ENCODE data around the gene MRPL53.

MRPL53 gene

DNA sequence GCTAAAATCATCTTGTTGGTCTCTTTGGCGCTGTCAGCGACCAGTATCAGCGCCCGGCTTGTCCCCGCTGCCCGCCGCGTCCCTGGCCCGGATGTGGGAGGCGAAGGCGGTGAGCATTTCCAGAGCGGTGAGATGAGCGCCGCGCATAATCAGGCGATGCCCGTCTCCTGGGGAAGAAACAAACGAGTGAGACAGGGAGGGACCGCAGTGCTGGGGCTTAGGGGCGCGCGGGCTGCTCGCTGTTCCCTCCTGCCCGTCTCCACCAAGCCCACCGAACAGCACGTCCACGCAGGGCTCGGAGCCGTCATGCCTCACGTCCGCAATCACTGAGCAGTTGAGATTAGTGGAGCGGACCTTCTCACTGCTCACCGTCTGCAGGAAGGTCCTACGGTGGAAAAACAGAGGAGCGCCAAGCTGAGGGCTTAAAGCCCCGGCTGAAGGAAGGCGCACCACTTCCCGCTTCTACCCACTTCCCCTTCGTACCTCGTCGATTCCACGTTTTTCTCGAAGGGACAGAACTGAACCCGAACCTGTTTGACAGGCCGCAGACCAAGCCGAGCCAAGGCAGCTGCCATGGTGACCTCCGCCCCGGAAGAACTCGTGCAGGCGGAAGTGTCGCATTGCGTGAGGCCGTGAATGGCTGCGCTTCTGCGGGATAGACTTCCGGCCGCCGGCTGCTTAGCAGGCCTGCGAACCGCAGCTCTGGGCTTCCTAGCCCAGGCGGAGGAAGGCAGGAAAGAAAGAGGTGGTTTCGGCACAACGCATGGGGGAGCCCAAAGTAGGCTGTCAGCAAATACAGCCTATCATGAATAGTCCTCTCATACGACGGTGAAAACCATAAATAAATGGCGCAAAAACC lies at the start of gene MRPL53:
MRPL53 (minus strand) TSS at position 595 of the 859 bp plus-strand sequence; CDS start at position 575, 20 bp downstream.
- peaks cover 18% of the 10 kb centered on the region for H3K36me3 ChIP-seq (ENCODE audit: insufficient read depth, low read depth, low read length)
- no peaks in the 10 kb centered on the region; the same call in 1 of the 2 replicates for H3K4me1 ChIP-seq (ENCODE audit: insufficient read depth, low read length)
- H3K4me3 ChIP-seq (ENCODE audit: low read length) = peak within 1 kb of the TSS; percentile 97
- no peaks in the 10 kb centered on the region for H3K27me3 ChIP-seq (ENCODE audit: insufficient read depth, low read length)
- H3K27ac ChIP-seq (ENCODE audit: low read length) = peak within 1 kb of the TSS; percentile 59
- peak within 1 kb of the TSS; percentile 88 for H3K9ac ChIP-seq (ENCODE audit: low read depth, low read length)
- H3K9me3 ChIP-seq (ENCODE audit: insufficient read depth, low read depth, low read length) = no peaks in the 10 kb centered on the region

GRCh38 chr2:74516650-74517049 lies 44.2 kb upstream of the MRPL53 start:
- H3K36me3 ChIP-seq (ENCODE audit: insufficient read depth, low read depth, low read length) = no peaks in the 10 kb centered on the region
- H3K4me1 ChIP-seq (ENCODE audit: insufficient read depth, low read length) = no peaks in the 10 kb centered on the region; the same call in 1 of the 2 replicates
- peaks cover 10% of the 10 kb centered on the region for H3K9me3 ChIP-seq (ENCODE audit: insufficient read depth, low read depth, low read length)
- H3K27ac ChIP-seq (ENCODE audit: low read length) = no peak overlapping the region
- H3K4me3 ChIP-seq (ENCODE audit: low read length) = no peak overlapping the region
- no peak overlapping the region for H3K9ac ChIP-seq (ENCODE audit: low read depth, low read length)
- peaks cover 100% of the 10 kb centered on the region for H3K27me3 ChIP-seq (ENCODE audit: insufficient read depth, low read length)

DNA sequence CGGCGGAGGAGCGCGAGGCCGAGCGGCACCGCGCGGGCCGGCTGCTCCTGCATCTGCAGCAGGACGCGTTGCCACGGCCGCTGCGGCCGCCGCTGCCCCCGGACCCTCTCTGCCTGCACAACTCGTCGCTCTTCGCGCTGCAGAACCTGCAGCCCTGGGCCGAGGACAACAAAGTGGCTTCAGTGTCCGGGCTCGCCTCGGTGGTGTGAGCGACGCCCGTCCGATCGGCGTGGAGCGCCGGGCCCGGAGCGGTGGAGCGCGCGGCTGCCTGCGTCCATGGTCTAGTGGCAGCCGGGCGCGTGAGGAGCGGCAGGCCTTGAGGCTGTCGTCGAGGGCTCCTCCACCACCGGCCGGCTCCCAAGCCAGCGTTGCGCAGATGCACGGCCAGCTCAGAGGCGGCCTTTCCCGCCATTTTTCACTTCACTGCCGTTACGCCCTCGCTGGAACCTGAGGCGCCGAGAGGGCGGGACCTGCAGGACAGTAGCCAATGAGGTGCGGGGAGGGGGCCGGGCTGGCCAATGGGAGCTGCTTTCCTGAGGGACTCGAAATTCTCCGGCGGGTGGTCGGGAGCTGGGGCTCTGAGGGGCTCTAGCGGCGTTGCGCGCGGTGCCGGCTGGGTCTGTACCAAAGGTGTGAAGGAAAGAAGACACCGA lies 43.6 kb upstream of the MRPL53 start:
- Histone ChIP-seq H3K4me1 (ENCODE audit: insufficient read depth, low read length) (no peaks in the 10 kb centered on the region; the same call in 1 of the 2 replicates), H3K27me3 (ENCODE audit: insufficient read depth, low read length) (peaks cover 100% of the 10 kb centered on the region), H3K9me3 (ENCODE audit: insufficient read depth, low read depth, low read length) (peaks cover 10% of the 10 kb centered on the region), H3K27ac (ENCODE audit: low read length) (no peak overlapping the region), H3K4me3 (ENCODE audit: low read length) (peak overlapping the region; percentile 40; the same call in 1 of the 2 replicates), H3K36me3 (ENCODE audit: insufficient read depth, low read depth, low read length) (no peaks in the 10 kb centered on the region), H3K9ac (ENCODE audit: low read depth, low read length) (no peak overlapping the region)

DNA sequence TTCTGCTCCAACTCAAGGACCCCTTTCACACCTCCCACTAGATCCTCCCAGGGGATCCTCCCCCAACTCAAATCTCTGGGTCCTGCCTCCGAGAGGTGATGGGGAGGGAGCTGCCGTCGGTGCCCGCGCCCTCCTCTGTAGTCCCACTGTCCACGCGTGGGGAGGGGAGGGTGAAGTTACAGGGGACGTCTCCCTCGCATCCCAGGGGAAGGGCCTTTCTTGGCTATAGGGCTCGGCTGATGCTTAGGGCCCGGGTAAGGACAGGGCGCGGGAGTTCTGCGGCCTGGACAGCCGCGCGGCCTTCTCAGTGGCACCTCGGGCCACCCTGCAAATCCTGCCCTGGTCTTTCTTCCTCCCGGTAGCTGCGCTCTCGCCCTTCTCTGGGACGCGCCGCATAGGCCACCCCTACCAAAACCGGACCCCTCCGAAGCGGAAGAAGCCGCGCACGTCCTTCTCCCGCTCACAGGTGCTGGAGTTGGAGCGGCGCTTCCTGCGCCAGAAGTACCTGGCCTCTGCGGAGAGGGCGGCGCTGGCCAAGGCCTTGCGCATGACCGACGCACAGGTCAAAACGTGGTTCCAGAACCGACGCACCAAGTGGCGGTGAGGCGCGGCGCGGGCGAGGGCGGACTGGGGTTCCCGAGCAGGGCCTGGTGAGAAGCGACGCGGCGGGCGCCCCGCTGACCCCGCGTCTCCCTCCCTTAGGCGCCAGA lies 42.9 kb upstream of the MRPL53 start:
- Histone ChIP-seq H3K4me1 (ENCODE audit: insufficient read depth, low read length) (no peaks in the 10 kb centered on the region; the same call in 1 of the 2 replicates), H3K27ac (ENCODE audit: low read length) (no peak overlapping the region), H3K9me3 (ENCODE audit: insufficient read depth, low read depth, low read length) (peaks cover 10% of the 10 kb centered on the region), H3K27me3 (ENCODE audit: insufficient read depth, low read length) (peaks cover 100% of the 10 kb centered on the region), H3K9ac (ENCODE audit: low read depth, low read length) (no peak overlapping the region), H3K36me3 (ENCODE audit: insufficient read depth, low read depth, low read length) (no peaks in the 10 kb centered on the region), H3K4me3 (ENCODE audit: low read length) (peak overlapping the region; percentile 40; the same call in 1 of the 2 replicates)

DNA sequence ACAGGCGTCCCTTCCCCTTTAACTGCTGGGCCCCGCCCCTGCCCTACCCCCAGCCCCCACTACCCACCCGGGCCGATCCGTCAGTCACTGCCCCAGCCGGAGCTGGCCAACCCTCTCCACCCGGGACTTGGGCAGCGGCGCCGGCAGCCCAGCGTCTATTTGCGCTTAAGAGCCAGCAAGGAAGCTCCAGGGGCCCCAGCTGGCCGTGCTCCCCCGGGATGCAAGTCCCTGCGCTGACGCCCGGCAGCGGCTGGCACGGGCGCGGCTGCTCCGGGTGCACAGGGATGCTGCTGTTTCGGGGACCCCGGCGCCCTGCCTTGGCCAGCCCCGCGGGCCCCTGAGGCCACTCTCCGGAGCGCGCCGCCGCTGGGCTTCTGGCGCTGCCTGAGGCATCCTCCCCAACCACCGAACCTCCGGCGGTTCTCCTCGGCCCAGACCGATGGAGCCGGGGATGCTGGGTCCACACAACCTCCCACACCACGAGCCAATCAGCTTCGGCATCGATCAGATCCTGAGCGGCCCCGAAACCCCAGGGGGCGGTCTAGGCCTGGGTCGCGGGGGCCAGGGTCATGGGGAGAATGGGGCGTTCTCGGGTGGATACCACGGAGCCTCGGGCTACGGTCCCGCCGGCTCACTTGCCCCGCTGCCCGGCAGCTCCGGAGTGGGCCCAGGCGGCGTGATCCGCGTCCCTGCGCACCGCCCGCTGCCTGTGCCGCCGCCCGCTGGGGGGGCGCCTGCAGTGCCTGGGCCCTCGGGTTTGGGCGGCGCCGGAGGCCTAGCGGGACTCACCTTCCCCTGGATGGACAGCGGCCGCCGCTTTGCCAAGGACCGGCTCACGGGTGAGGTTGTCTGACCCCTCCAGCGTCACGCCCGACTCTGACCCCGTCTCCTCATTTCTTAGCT lies 42.1 kb upstream of the MRPL53 start, which contains the start of gene TLX2:
TLX2 (plus strand) TSS at position 83 of the 903 bp plus-strand sequence; CDS start at position 440, 357 bp downstream.
- no peak within 1 kb of the TSS for H3K9ac ChIP-seq (ENCODE audit: low read depth, low read length)
- peak within 1 kb of the TSS; percentile 40; the same call in 1 of the 2 replicates for H3K4me3 ChIP-seq (ENCODE audit: low read length)
- H3K4me1 ChIP-seq (ENCODE audit: insufficient read depth, low read length) = no peaks in the 10 kb centered on the region; the same call in 1 of the 2 replicates
- peaks cover 10% of the 10 kb centered on the region for H3K9me3 ChIP-seq (ENCODE audit: insufficient read depth, low read depth, low read length)
- H3K36me3 ChIP-seq (ENCODE audit: insufficient read depth, low read depth, low read length) = no peaks in the 10 kb centered on the region
- H3K27me3 ChIP-seq (ENCODE audit: insufficient read depth, low read length) = peaks cover 100% of the 10 kb centered on the region
- no peak within 1 kb of the TSS for H3K27ac ChIP-seq (ENCODE audit: low read length)

DNA sequence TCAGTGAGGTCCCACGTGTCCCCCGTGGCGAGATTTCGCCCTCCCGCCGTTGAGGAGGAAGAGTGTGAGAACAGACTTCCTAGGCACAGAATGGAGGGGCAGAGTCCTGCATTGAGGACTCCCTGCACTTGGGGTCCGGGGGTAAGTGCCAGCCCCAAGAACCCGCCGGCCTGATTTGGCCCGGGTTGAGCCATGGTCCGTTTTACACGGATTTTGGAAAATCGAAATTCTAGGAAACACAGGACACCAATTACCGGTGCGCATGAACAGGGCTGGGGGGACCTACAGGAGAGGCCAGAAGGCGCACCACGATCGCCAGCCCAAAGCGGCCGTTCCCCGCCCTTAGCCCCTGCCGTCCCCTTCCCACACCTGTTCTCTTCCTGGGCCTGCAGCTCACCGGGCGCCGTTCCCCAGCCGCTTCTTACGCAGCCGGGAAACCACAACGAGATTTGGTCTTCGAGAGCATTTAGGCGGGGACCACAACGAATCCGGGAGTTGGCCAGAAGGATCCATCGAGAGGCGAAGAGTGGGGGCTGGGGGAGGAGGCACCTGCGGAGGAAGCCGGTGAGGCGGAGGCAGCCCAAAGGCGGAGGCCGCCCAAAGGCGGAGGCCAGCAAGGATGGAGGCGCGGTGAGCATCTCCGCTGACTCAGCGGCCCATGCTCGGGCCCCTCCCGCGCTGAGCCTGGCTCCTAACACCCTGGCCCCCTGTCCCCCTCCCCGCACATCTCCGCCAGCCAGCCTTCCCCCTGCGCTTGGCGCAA lies 41.3 kb upstream of the MRPL53 start:
- Histone ChIP-seq H3K9me3 (ENCODE audit: insufficient read depth, low read depth, low read length) (peaks cover 10% of the 10 kb centered on the region), H3K9ac (ENCODE audit: low read depth, low read length) (no peak overlapping the region), H3K4me1 (ENCODE audit: insufficient read depth, low read length) (peaks cover under 1% of the 10 kb centered on the region; the same call in 1 of the 2 replicates), H3K36me3 (ENCODE audit: insufficient read depth, low read depth, low read length) (no peaks in the 10 kb centered on the region), H3K4me3 (ENCODE audit: low read length) (peak overlapping the region; percentile 38; the same call in 1 of the 2 replicates), H3K27me3 (ENCODE audit: insufficient read depth, low read length) (peaks cover 100% of the 10 kb centered on the region), H3K27ac (ENCODE audit: low read length) (no peak overlapping the region)

DNA sequence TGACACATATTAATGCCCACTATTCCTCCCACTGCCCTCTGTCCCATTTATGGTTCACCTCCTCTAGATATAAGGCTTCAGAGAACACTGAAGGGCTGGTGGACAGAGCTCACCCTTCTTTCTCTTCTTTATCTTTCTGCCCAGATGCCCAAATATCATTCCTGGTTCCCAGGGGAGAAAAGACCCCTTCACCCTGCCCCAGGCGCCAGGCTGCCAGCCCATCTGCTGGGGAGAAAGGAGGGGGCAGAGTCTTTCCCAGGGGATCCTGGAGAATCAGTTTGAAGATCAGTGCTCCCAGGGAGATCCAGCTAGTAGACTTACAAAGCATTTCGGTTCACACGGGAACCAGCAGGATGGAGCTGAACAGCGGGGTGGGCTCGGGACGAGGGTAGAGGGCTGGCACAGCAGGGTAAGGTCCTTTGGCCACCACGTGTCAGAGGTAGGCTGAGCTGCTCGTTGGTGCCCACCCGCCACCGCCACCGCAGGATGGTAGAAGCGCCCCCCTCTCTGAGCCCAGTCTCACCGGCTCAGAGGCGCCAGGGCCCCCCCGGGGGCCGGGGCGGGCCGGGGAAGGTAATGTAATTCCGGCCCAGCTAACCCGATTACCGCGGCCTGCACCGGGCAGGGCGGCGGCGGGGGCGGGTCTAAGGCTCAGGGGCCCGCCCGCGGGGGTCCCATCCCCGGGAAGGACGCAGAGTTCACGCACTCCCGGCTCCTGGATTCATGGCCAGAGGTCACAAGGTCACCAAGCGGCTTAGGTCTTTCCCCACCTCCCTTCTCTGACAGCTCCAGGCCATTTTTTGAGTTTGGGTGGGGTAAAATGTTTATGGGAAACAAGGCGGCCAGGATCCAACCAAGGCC lies 40.5 kb upstream of the MRPL53 start:
- H3K4me1 ChIP-seq (ENCODE audit: insufficient read depth, low read length) = peaks cover 6% of the 10 kb centered on the region; the same call in 1 of the 2 replicates
- H3K27me3 ChIP-seq (ENCODE audit: insufficient read depth, low read length) = peaks cover 100% of the 10 kb centered on the region
- H3K4me3 ChIP-seq (ENCODE audit: low read length) = peak overlapping the region; percentile 38; the same call in 1 of the 2 replicates
- H3K9ac ChIP-seq (ENCODE audit: low read depth, low read length) = no peak overlapping the region
- H3K36me3 ChIP-seq (ENCODE audit: insufficient read depth, low read depth, low read length) = no peaks in the 10 kb centered on the region
- H3K9me3 ChIP-seq (ENCODE audit: insufficient read depth, low read depth, low read length) = peaks cover 10% of the 10 kb centered on the region
- no peak overlapping the region for H3K27ac ChIP-seq (ENCODE audit: low read length)

GRCh38 chr2:74511104-74511989 lies 38.9 kb upstream of the MRPL53 start:
- peaks cover 8% of the 10 kb centered on the region; the same call in 1 of the 2 replicates for H3K4me1 ChIP-seq (ENCODE audit: insufficient read depth, low read length)
- peaks cover 91% of the 10 kb centered on the region for H3K27me3 ChIP-seq (ENCODE audit: insufficient read depth, low read length)
- peaks cover 2% of the 10 kb centered on the region; the same call in 1 of the 2 replicates for H3K9me3 ChIP-seq (ENCODE audit: insufficient read depth, low read depth, low read length)
- no peak overlapping the region for H3K9ac ChIP-seq (ENCODE audit: low read depth, low read length)
- H3K36me3 ChIP-seq (ENCODE audit: insufficient read depth, low read depth, low read length) = no peaks in the 10 kb centered on the region
- H3K4me3 ChIP-seq (ENCODE audit: low read length) = no peak overlapping the region
- H3K27ac ChIP-seq (ENCODE audit: low read length) = no peak overlapping the region

DNA sequence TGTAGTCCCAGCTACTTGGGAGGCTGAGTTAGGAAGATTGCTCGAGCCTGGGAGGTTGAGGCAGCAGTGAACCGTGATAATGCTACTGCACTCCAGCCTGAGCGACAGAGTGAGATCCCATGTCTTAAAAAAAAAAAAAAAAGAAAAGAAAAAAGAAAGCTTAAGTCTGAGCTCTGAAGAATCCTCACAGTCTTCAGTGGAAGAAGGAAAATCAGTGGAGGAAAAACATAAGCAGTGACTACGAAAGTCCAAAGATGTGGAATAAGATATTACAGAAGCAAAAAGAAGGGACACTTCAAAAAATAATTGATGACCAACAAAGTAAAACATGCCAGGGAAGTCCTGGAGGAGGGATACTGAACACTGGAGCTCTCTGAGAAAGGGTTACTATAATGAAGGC lies 37.8 kb upstream of the MRPL53 start:
- Histone ChIP-seq H3K9me3 (ENCODE audit: insufficient read depth, low read depth, low read length) (no peaks in the 10 kb centered on the region), H3K4me3 (ENCODE audit: low read length) (no peak overlapping the region), H3K9ac (ENCODE audit: low read depth, low read length) (no peak overlapping the region), H3K27ac (ENCODE audit: low read length) (no peak overlapping the region), H3K27me3 (ENCODE audit: insufficient read depth, low read length) (peaks cover 91% of the 10 kb centered on the region), H3K4me1 (ENCODE audit: insufficient read depth, low read length) (peaks cover 8% of the 10 kb centered on the region; the same call in 1 of the 2 replicates), H3K36me3 (ENCODE audit: insufficient read depth, low read depth, low read length) (peaks cover 8% of the 10 kb centered on the region; the same call in 1 of the 2 replicates)
